HG03175 (cell line): ENCODE results near the gene SLC30A4.
"Not testable (repeated sequence)": the region's sequence is repeated elsewhere in the genome, so short reads cannot be mapped to it uniquely, and the experiment has no call there.

ENCODE experiments used
- ATAC-seq: cut with Tn5 transposase; IDR thresholded peaks from one replicate; pipeline ENCODE4 v1.9.1; 2021; ENCODE audit warnings: mild to moderate bottlenecking, moderate library complexity; ENCODE audit not compliant: unreplicated experiment

The SLC30A4 gene

DNA sequence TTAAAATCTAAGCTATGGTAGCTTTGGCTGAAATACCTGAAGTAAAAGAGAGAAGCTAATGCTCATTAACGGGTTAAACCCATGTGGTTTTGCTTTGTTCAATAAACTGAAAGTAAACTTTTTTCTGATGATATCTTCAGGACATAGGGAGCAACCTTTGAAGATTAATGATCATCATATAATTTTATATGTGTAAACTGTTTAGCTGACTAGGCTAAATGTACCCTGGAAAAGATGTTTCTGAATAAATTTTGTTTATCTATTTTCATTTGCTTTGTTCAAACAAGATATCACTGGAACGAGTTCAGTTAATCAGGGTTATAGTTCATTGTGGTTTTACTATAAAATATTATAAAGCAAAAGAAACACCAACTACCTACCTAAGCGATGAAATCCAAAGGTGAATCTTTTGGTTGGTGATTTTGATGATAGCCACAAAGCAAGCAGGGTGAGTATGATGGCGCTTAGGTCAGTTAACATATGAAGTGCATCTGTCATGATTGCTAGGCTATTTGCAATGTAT lies 11.7 kb downstream of the SLC30A4 start:
- ATAC-seq, result no peak

GRCh38 chr15:45507143-45507542 lies 15.4 kb downstream of the SLC30A4 start:
- ATAC-seq, result not testable (repeated sequence)

DNA sequence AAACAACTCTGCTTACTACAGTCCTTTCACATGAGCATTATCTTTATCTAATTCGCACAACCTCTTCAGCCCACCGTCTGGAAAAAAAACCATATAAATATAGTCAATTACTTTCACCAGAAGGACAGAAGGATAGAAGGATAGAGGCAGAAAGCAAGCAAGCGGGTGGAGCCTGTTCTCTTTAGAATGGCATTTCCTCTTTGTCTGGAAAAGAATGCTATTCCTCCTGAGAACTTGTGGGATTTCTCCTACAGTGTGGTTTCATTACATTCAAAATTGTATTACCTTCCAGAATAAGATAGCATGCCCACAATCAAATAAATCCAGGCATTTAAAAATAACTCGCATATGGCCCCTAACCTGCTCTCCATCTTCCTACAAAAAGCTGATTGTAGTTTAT lies 23.1 kb downstream of the SLC30A4 start:
- no peak for ATAC-seq

GRCh38 chr15:45498701-45499100 lies 23.9 kb downstream of the SLC30A4 start:
- ATAC-seq, result no peak

DNA sequence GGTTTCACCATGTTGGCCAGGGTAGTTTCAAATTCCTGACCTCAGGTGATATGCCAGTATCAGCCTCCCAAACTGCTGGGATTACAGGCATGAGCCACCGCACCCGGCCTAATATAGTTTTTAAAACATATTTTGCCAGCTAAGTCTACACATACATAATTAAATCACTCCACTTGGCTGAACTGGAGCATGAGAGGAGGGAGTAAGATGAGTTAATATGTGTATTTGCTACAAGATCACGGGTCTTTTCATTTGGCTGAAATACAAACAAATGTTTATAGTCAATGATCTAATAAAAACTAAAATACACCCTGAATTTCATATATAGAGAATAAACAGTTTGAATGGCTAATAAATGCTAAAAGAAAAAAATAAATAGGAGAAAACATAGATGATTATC lies 25.3 kb downstream of the SLC30A4 start:
- ATAC-seq, result no peak

DNA sequence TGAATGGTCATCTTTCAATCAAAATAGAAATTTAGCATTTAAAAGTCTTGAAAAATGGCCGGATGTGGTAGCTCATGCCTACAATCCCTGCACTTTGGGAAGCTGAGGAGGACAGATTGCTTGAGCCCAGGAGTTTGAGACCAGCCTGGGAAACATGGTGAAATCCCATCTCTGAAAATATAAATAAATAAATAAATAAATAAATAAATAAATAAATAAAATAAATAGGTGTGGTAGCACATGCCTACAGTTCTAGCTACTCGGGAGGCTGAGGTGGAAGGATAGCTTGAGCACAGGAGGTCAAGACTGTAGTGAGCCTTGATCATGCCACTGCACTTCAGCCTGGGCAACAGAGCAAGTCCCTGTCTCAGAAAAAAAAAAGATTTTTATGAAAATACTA lies 25.9 kb downstream of the SLC30A4 start:
- no peak for ATAC-seq

DNA sequence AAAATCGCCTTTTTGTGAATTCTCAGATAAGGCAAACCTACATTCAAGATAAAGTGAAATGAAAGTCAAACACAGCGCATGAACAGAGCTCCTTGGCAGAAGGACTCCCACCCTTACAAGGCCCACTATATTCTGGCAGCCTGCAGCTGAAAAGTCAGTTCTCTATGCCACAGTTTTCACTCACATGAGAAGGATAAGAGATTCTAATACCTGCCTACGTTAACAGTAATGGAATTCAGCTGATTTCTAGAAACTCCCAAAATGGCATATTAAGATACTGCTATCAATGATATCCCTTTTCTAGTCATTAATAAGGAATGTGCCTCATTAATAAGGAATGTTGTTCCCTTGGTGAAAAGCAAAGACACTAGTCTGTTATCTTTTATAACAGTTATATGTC lies 27.0 kb downstream of the SLC30A4 start:
- no peak for ATAC-seq

- no peak for ATAC-seq
Observed at GRCh38 chr15:45489690-45490238, 32.8 kb downstream of the SLC30A4 start.

- no peak for ATAC-seq
Observed at GRCh38 chr15:45486317-45486716, 36.2 kb downstream of the SLC30A4 start.

- no peak for ATAC-seq
Observed at GRCh38 chr15:45481135-45481534, 41.4 kb downstream of the SLC30A4 start.

- ATAC-seq, result no peak
Observed at GRCh38 chr15:45476410-45476809, 46.1 kb downstream of the SLC30A4 start.

- ATAC-seq, result no peak
Observed at GRCh38 chr15:45474799-45475198, 47.8 kb downstream of the SLC30A4 start.

- no peak for ATAC-seq
Observed at GRCh38 chr15:45473068-45473467, 49.5 kb downstream of the SLC30A4 start.

DNA sequence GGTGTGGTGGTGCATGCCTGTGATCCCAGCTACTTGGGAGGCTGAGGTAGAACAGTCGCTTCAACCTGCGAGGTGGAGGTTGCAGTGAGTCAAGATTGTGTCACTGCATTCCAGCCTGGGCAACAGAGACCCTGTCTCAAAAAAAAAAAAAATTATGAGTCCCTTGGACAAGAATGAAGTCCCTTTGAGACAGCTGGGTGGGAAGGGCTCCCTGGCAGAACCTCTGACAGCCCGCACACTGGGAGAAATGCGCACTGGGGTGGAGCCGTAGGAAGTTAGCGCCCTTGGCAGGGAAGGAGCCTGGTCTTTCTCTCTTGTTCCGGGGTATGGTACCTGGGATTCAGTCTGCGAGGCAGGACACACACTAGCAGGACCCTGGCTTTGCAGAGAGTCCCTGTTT lies 51.4 kb downstream of the SLC30A4 start:
- no peak for ATAC-seq

DNA sequence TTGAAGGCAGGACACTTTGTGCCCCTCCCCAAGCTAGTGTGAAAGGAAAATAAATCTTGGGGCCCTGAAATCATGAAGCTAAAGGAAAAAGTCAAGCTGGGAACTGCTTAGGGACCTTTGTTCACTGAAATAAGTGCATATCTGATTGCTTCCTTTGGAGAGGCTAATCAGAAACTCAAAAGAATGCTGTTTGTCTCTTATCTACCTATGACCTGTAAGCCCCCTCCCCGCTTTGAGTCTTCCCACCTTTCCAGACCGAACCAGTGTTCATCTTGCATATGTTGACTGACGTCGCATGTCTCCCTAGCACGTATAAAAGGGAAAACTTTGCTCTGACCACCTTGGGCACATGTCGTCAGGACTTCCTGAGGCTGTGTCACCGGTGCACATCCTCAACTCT lies 53.1 kb downstream of the SLC30A4 start:
- no peak for ATAC-seq

DNA sequence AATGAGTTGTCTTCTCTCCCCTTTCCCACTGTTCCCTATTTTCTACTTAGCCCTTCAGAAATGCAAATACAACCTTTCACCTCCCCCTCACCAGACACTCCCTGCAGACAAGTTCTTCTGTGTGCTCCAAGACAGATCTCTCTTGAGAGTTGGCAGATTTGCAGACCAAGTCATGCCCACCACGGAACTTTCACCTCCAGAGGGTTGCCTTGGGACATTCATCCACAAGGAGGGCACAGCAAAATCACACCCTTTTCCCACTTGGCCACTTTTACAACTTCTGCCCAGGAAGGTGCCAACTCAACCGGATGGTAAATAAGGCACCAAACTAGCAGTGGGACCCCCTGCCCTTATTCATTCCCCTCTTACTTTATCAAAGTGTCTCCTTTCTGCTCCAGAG lies 53.5 kb downstream of the SLC30A4 start:
- ATAC-seq, result no peak

GRCh38 chr15:45468294-45468693 lies 54.3 kb downstream of the SLC30A4 start:
- ATAC-seq, result no peak

DNA sequence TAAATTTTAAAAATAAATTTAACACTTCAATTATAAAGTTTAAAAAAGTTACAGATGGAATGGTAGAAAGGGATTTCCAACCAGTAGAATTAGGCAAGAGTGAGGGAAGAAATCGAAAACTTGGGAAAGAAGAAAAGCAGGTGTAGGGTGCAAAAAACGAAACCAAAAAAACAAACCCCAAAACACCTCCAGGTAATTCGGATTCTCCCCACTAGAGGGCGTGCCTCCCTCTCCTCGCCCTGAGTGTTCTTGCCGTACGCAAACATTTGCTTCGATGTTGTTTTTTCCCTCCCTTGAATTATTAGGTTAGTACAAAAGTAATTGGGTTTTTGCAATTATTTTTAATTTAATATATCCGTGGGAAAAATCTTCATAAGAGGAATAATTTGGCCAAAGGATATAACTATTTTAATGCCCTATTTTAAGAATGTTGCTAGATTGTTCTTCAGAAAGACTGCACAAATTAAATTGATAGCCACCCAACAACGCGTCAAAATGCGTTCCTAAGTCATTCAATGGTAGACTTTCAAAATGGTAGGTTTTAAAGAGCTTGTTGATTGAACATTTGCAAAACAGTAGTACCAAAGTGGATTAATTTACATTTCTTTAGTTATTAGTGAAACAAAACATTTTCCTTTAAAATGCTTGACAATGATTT lies 63.7 kb downstream of the SLC30A4 start:
- ATAC-seq, result no peak

GRCh38 chr15:45457641-45458539 lies 64.7 kb downstream of the SLC30A4 start:
- ATAC-seq, result peak; percentile 63

GRCh38 chr15:45457220-45457619 lies 65.3 kb downstream of the SLC30A4 start:
- no peak for ATAC-seq

GRCh38 chr15:45456212-45457106 lies 66.1 kb downstream of the SLC30A4 start:
- ATAC-seq, result no peak
